H9 (cell line): Measurements from ENCODE around the gene DCAF15. TPM values are rescaled to one million over a fixed set of nuclear protein-coding genes. Genes with fewer than 3 reads are reported as not detected.
A peak's percentile ranks its signal among the peaks of the same experiment; 100 is the strongest.

ENCODE experiments used
- DNase-seq: peaks from one replicate; pipeline ENCODE4 v3.0.0-alpha.2; 2017
- H2AFZ ChIP-seq: one replicate; pipeline ENCODE4 v1.6.1; 2013; ENCODE audit warnings: mild to moderate bottlenecking, low read length, control low read depth, moderate library complexity
- H2AK5ac ChIP-seq: 2 replicates; pipeline ENCODE4 v1.6.1; 2013; ENCODE audit warnings: low read length, control low read depth, mixed read lengths; ENCODE audit not compliant: insufficient read length
- H2BK120ac ChIP-seq: one replicate; pipeline ENCODE4 v1.6.1; 2013; ENCODE audit warnings: low read depth, mild to moderate bottlenecking, low read length, control low read depth, inconsistent platforms; ENCODE audit not compliant: poor library complexity, severe bottlenecking
- H2BK12ac ChIP-seq: 2 replicates; pipeline ENCODE4 v1.6.1; 2013; ENCODE audit warnings: low read length, control low read depth, mixed read lengths, low read depth; ENCODE audit not compliant: insufficient read length
- H2BK15ac ChIP-seq: 2 replicates; pipeline ENCODE4 v1.6.1; 2013; ENCODE audit warnings: low read depth, low read length, control low read depth
- H2BK20ac ChIP-seq: one replicate; pipeline ENCODE4 v1.6.1; 2013; ENCODE audit warnings: low read depth, mild to moderate bottlenecking, low read length, control low read depth, inconsistent platforms; ENCODE audit not compliant: poor library complexity, severe bottlenecking
- H2BK5ac ChIP-seq: 2 replicates; pipeline ENCODE4 v1.6.1; 2013; ENCODE audit warnings: low read length, control low read depth, mixed read lengths; ENCODE audit not compliant: insufficient read length
- H3K14ac ChIP-seq: 2 replicates; pipeline ENCODE4 v1.6.1; 2013; ENCODE audit warnings: low read length, control low read depth; ENCODE audit not compliant: insufficient read depth
- H3K18ac ChIP-seq: 2 replicates; pipeline ENCODE4 v1.6.1; 2013; ENCODE audit warnings: low read depth, mild to moderate bottlenecking, mixed read lengths, low read length, control low read depth; ENCODE audit not compliant: insufficient read length
- H3K23ac ChIP-seq: 2 replicates; pipeline ENCODE4 v1.6.1; 2013; ENCODE audit warnings: low read length, control low read depth, mixed read lengths, low read depth; ENCODE audit not compliant: insufficient read length
- H3K23me2 ChIP-seq: 2 replicates; pipeline ENCODE4 v1.6.1; 2013; ENCODE audit warnings: low read depth, mild to moderate bottlenecking, mixed read lengths, low read length, control low read depth; ENCODE audit not compliant: insufficient read length, poor library complexity, severe bottlenecking
- H3K27ac ChIP-seq: 2 replicates; pipeline ENCODE4 v1.5.1; 2013; ENCODE audit warnings: low read length, control low read depth, mixed read lengths, low read depth; ENCODE audit not compliant: insufficient read length
- H3K27me3 ChIP-seq: 2 replicates; pipeline ENCODE4 v1.6.1; 2013; ENCODE audit warnings: low read length, control low read depth, inconsistent platforms; ENCODE audit not compliant: insufficient read depth
- H3K4ac ChIP-seq: 2 replicates; pipeline ENCODE4 v1.6.1; 2013; ENCODE audit warnings: low read depth, mild to moderate bottlenecking, control low read depth, inconsistent platforms, low read length, moderate library complexity
- H3K4me1 ChIP-seq: 2 replicates; pipeline ENCODE4 v1.6.1; 2013; ENCODE audit warnings: low read length, control low read depth, inconsistent platforms; ENCODE audit not compliant: insufficient read depth
- H3K4me2 ChIP-seq: 2 replicates; pipeline ENCODE4 v1.6.1; 2013; ENCODE audit warnings: low read length, control low read depth, mixed read lengths; ENCODE audit not compliant: insufficient read length, insufficient read depth
- H3K56ac ChIP-seq: 2 replicates; pipeline ENCODE4 v1.6.1; 2013; ENCODE audit warnings: low read depth, mild to moderate bottlenecking, mixed read lengths, low read length, control low read depth; ENCODE audit not compliant: insufficient read length
- H3K79me1 ChIP-seq: 2 replicates; pipeline ENCODE4 v1.6.1; 2013; ENCODE audit warnings: low read depth, mild to moderate bottlenecking, moderate library complexity, low read length, control low read depth, inconsistent platforms; ENCODE audit not compliant: insufficient read depth, poor library complexity, severe bottlenecking
- H3K79me2 ChIP-seq: 2 replicates; pipeline ENCODE4 v1.6.1; 2013; ENCODE audit warnings: low read length, control low read depth, inconsistent platforms; ENCODE audit not compliant: insufficient read depth
- H3K9ac ChIP-seq: 2 replicates; pipeline ENCODE4 v1.6.1; 2013; ENCODE audit warnings: low read length, control low read depth, mixed read lengths; ENCODE audit not compliant: insufficient read length; ENCODE audit errors: extremely low read depth
- H3K9me3 ChIP-seq: one replicate; pipeline ENCODE4 v1.6.1; 2013; ENCODE audit warnings: low read depth, low read length, inconsistent platforms; ENCODE audit not compliant: control insufficient read depth
- H3T11ph ChIP-seq: one replicate; pipeline ENCODE4 v1.6.1; 2013; ENCODE audit warnings: mild to moderate bottlenecking, low read length, control low read depth, inconsistent platforms
- H4K20me1 ChIP-seq: one replicate; pipeline ENCODE4 v1.6.1; 2013; ENCODE audit not compliant: control insufficient read depth, insufficient read length, insufficient read depth
- H4K5ac ChIP-seq: 2 replicates; pipeline ENCODE4 v1.6.1; 2013; ENCODE audit warnings: low read depth, mild to moderate bottlenecking, mixed read lengths, low read length, control low read depth; ENCODE audit not compliant: insufficient read length
- H4K8ac ChIP-seq: replicated peaks from 2 replicates; pipeline ENCODE4 v1.6.1; 2013; ENCODE audit warnings: low read length, control low read depth, mixed read lengths, low read depth; ENCODE audit not compliant: insufficient read length
- H4K91ac ChIP-seq: 2 replicates; pipeline ENCODE4 v1.6.1; 2013; ENCODE audit warnings: low read depth, mild to moderate bottlenecking, moderate library complexity, mixed read lengths, low read length, control low read depth; ENCODE audit not compliant: insufficient read length
- H3K27ac Mint-ChIP-seq, 3 experiments: 2 replicates in 2 of 3; 3 replicates in 1 of 3; pipeline ENCODE4 v1.8.0; 2020 to 2021; ENCODE audit warnings: mixed read lengths in 3 of 3, mild to moderate bottlenecking in 1 of 3, moderate library complexity in 1 of 3
- H3K27me3 Mint-ChIP-seq: 2 replicates; pipeline ENCODE4 v1.8.0; 2021; ENCODE audit warnings: low read depth, mild to moderate bottlenecking, moderate library complexity, mixed read lengths
- H3K36me3 Mint-ChIP-seq, 3 experiments: 2 replicates in 2 of 3; 3 replicates in 1 of 3; pipeline ENCODE4 v1.8.0; 2020 to 2021; ENCODE audit warnings: low read depth in 3 of 3, mixed read lengths in 3 of 3; ENCODE audit not compliant: insufficient read depth in 1 of 3
- H3K4me1 Mint-ChIP-seq, 2 experiments: 2 replicates each; pipeline ENCODE4 v1.8.0; 2020; ENCODE audit warnings: mixed read lengths in 2 of 2
- H3K4me3 Mint-ChIP-seq, 2 experiments: 2 replicates in 1 of 2; 3 replicates in 1 of 2; pipeline ENCODE4 v1.8.0; 2020 to 2021; ENCODE audit warnings: mild to moderate bottlenecking in 2 of 2, mixed read lengths in 2 of 2, moderate library complexity in 1 of 2
- H3K9me3 Mint-ChIP-seq, 2 experiments: 2 replicates in 1 of 2; 3 replicates in 1 of 2; pipeline ENCODE4 v1.8.0; 2020; ENCODE audit warnings: mild to moderate bottlenecking in 2 of 2, mixed read lengths in 2 of 2, moderate library complexity in 1 of 2
- CTCF ChIP-seq: fragments of 200-600 bp; sonication (generic); conservative IDR thresholded peaks from 3 replicates; pipeline ENCODE4 v1.8.0; 2021; ENCODE audit warnings: antibody characterized with exemption, mild to moderate bottlenecking
- WGBS: extraction: QIAGEN DNeasy Blood & Tissue Kit; methylation state at CpG from one replicate; pipeline ENCODE4 v1.1.7; 2013; ENCODE audit warnings: missing lambda C conversion rate, low lambda C conversion rate, mixed read lengths; ENCODE audit not compliant: insufficient read length; ENCODE audit errors: extremely low coverage; 5-methylcytosine and 5-hydroxymethylcytosine counted together
- total RNA-seq: library from RNA; stranded (reverse); gene quantifications from 2 replicates; pipeline ENCODE4 v1.2.1, GENCODE V29; 2021

DCAF15 gene
- total RNA-seq, 1 experiment from 2014 or later, result 82.5 TPM

- H2AFZ ChIP-seq, result no peak overlapping the region
- Mint-ChIP-seq H3K27me3 (no peaks in the 10 kb centered on the region), H3K27ac (peak overlapping the region; percentile 87 to 93 (median 92); a peak in 6 of 7 replicates), H3K9me3 (no peaks in the 10 kb centered on the region; a peak in 1 of 5 replicates), H3K4me1 (peaks cover 45 to 58% of the 10 kb centered on the region in 2 experiments), H3K4me3 (peak overlapping the region; percentile 15 to 51; a peak in 4 of 5 replicates), H3K36me3 (peaks cover 0 to 31% (median 17%) of the 10 kb centered on the region in 3 experiments; a peak in 6 of 7 replicates)
- no CpG with 5 or more reads among the region's 17 CpGs for WGBS
- H4K20me1 ChIP-seq, result no peaks in the 10 kb centered on the region
- no peaks in the 10 kb centered on the region for H3K79me1 ChIP-seq
- no peak overlapping the region for H4K8ac ChIP-seq
- peak overlapping the region; percentile 6 for H3K27ac ChIP-seq
- H4K5ac ChIP-seq, result no peak overlapping the region
- no peak overlapping the region for H2BK15ac ChIP-seq
- peak overlapping the region; percentile 3 for H2BK5ac ChIP-seq
- H2BK12ac ChIP-seq, result no peak overlapping the region
- no peak overlapping the region for H2BK120ac ChIP-seq
- peak overlapping the region; percentile 36 for H3K18ac ChIP-seq
- no peak for TF ChIP-seq CTCF
- no peak overlapping the region for H3K4me2 ChIP-seq
- no peak for DNase-seq
- H3K9me3 ChIP-seq, result no peaks in the 10 kb centered on the region
- no peaks in the 10 kb centered on the region for H3K79me2 ChIP-seq
- H3K23ac ChIP-seq, result no peak overlapping the region
- no peak overlapping the region for H2AK5ac ChIP-seq
- no peak overlapping the region for H2BK20ac ChIP-seq
- H4K91ac ChIP-seq, result no peak overlapping the region
- peak overlapping the region; percentile 4; the same call in 1 of the 2 replicates for H3K14ac ChIP-seq
- no peak overlapping the region for H3K56ac ChIP-seq
- H3T11ph ChIP-seq, result no peak overlapping the region
- no peak overlapping the region for H3K9ac ChIP-seq
- H3K4me1 ChIP-seq, result peaks cover 3% of the 10 kb centered on the region; the same call in 1 of the 2 replicates
- no peaks in the 10 kb centered on the region for H3K27me3 ChIP-seq
- H3K4ac ChIP-seq, result no peak overlapping the region
- H3K23me2 ChIP-seq, result no peaks in the 10 kb centered on the region
Measured at GRCh38 chr19:13987101-13987890, 35.0 kb downstream of the DCAF15 start.
